Stomach smooth muscle (tissue), 2 donors: Measurements from ENCODE around the gene USH2A.
"Not testable (repeated sequence)": the region's sequence is repeated elsewhere in the genome, so short reads cannot be mapped to it uniquely, and the experiment has no call there.

ENCODE experiments used
- H3K27ac ChIP-seq: one replicate; pipeline ENCODE4 v1.7.0; 2013; ENCODE audit warnings: mild to moderate bottlenecking, low read length, inconsistent platforms
- H3K27me3 ChIP-seq, 2 donors: one replicate each; pipeline ENCODE4 v1.7.0; 2013; ENCODE audit warnings: low read length in 2 of 2; ENCODE audit not compliant: insufficient read depth in 2 of 2, control insufficient read depth in 1 of 2
- H3K36me3 ChIP-seq, 2 donors: one replicate each; pipeline ENCODE4 v1.7.0; 2013; ENCODE audit warnings: low read length in 2 of 2; ENCODE audit not compliant: control insufficient read depth in 2 of 2, insufficient read depth in 2 of 2
- H3K4me1 ChIP-seq: one replicate; pipeline ENCODE4 v1.7.0; 2013; ENCODE audit warnings: low read length; ENCODE audit not compliant: control insufficient read depth, insufficient read depth
- H3K4me3 ChIP-seq, 2 donors: one replicate each; pipeline ENCODE4 v1.7.0; 2013; ENCODE audit warnings: low read length in 2 of 2
- H3K9ac ChIP-seq, 2 donors: one replicate each; pipeline ENCODE4 v1.7.0; 2013; ENCODE audit warnings: low read length in 2 of 2, mild to moderate bottlenecking in 1 of 2
- H3K9me3 ChIP-seq, 2 donors: one replicate each; pipeline ENCODE4 v1.7.0; 2013; ENCODE audit warnings: low read length in 2 of 2; ENCODE audit not compliant: control insufficient read depth in 2 of 2
- donor health status: healthy.
- donor health status: Pancreatic carcinoma.

USH2A gene

DNA sequence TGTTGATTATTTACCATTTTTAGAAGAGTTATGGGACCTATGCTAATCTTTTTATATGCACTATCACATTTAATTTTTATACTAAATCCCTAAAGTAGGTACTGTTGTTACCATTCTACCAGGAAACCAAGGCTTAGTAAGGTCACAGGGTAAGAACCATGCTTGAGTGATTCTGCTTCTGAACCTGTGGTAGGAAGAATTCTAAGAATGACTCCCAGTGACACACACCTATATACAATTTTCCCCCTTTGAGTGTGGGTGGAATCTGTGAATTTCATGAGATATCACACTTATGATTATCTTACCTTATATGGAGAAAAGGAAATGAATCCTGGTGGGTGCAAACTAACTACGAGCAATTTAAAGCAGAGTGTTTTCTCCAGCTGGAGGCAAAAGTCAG is 391.0 kb downstream of the USH2A start:
- no peak overlapping the region for H3K9ac ChIP-seq
- H3K27me3 ChIP-seq: no peaks in the 10 kb centered on the region
- H3K36me3 ChIP-seq: no peaks in the 10 kb centered on the region
- H3K4me3 ChIP-seq: no peak overlapping the region
- no peaks in the 10 kb centered on the region for H3K9me3 ChIP-seq
- H3K27ac ChIP-seq: no peak overlapping the region
- H3K4me1 ChIP-seq: no peaks in the 10 kb centered on the region

DNA sequence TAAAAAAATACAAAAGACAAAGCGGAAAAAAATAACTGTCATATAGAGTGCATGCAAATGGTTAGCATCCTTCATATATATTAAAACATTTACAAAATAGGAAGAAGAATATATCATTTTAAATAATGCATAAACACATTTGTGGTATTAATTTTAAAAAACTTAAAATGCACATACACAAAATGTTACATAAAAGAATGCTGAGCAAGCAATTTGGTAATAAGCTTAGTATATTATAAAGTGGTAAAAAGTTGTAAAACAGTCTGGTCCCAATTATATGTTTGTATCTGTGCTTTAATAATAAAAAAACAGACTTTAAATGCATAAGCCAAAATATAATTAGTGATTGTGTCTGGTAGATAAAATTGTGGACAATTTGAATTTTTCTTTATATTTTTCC is 394.6 kb downstream of the USH2A start:
- Histone ChIP-seq H3K9me3 (no peaks in the 10 kb centered on the region), H3K4me1 (no peaks in the 10 kb centered on the region), H3K27me3 (no peaks in the 10 kb centered on the region), H3K9ac (no peak overlapping the region), H3K4me3 (no peak overlapping the region), H3K27ac (no peak overlapping the region), H3K36me3 (no peaks in the 10 kb centered on the region)

DNA sequence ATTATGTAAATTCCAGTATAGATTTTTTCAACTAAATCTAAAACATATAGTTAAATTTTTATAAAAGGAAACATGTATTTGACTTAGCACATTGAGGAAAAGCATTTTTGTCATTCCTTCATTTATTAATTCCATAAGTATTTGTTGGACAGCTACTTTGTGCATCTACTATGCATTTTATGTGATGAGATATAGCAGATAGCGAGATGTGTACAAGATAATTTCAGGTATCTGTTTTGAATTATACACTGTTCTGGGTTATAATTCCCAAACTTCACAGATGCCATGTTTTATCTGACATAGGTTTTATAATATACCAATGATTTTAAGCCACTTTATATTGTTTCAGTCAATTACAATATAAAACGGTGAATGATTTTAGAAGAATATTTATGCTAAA is 398.7 kb downstream of the USH2A start:
- Histone ChIP-seq H3K27ac (no peak overlapping the region), H3K9me3 (no peaks in the 10 kb centered on the region), H3K4me1 (no peaks in the 10 kb centered on the region), H3K36me3 (no peaks in the 10 kb centered on the region), H3K4me3 (no peak overlapping the region), H3K9ac (no peak overlapping the region), H3K27me3 (no peaks in the 10 kb centered on the region)

DNA sequence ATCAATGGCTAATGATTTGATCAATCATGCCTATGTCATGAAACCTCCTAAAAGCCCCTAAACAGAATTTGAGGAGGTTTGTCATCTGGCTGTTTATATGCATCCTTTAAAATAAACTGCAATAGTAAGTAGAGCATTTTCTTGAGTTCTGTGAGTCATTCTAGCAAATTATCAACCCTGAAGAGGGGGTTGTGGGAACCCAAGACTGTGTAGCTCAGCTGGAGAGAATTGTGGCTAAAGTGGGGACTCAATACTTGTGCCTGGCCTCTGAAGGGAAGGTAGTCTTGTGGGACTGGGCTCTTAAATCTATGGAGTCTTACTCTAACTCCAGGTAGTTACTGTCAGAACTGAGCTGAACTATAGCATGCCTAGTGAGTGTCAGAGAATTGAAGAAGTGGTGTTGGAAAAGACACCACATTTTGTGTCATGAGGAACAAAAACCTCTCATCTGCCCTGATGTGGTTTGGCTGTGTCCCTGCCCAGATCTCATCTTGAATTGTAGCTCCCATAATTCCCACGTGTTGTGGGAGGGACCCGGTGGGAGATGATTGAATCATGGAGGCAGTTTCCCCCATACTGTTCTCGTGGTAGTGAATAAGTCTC is 402.4 kb downstream of the USH2A start:
- Histone ChIP-seq H3K27me3 (no peaks in the 10 kb centered on the region), H3K36me3 (no peaks in the 10 kb centered on the region), H3K4me3 (no peak overlapping the region)

DNA sequence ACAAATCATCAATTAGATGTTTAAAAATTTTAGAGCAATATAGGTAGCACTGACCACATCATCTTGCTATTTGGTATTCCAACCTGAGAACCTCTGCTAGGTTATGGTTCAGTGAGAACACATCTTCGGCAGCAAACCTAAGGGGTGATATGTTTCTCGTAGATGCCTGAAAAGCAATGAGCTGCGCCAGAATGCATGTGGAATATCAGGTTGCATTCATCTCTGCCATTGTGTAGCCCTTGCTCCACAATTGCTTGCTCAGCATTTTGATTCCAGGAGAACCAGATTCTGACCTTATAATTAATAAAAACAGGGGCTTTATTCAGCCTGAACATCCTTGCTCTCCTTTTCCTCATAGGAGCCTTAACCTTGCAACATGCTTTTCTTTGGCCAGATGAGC is 408.1 kb downstream of the USH2A start:
- no peaks in the 10 kb centered on the region for H3K4me1 ChIP-seq
- no peak overlapping the region for H3K9ac ChIP-seq
- H3K27me3 ChIP-seq: no peaks in the 10 kb centered on the region
- no peaks in the 10 kb centered on the region for H3K36me3 ChIP-seq
- no peak overlapping the region for H3K4me3 ChIP-seq
- no peak overlapping the region for H3K27ac ChIP-seq
- H3K9me3 ChIP-seq: no peaks in the 10 kb centered on the region

More for the DNA sequence above, 402.4 kb downstream of the USH2A start:
- Histone ChIP-seq H3K9me3 (no peaks in the 10 kb centered on the region), H3K4me1 (no peaks in the 10 kb centered on the region), H3K27ac (no peak overlapping the region), H3K9ac (no peak overlapping the region)

DNA sequence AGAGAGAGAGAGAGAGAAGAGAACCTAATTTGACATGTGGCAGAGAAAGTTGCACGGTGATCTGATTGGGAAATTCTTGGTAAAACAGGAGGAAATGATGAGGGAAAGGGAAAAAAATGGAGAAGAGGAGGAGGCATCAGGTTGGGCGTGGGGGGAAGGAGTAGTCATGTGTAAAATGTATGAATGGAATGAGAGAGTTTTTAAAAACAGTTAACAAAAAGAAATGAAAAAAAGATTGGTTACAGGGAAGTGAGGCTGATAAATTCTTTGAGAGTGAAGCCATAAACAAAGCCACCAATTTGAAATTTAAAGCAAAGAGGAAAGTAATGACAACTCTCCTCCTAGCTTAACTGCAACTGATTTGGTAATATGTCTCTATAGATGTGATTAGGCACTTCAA is 409.2 kb downstream of the USH2A start:
- no peak overlapping the region for H3K9ac ChIP-seq
- H3K27ac ChIP-seq: no peak overlapping the region
- no peak overlapping the region for H3K4me3 ChIP-seq

DNA sequence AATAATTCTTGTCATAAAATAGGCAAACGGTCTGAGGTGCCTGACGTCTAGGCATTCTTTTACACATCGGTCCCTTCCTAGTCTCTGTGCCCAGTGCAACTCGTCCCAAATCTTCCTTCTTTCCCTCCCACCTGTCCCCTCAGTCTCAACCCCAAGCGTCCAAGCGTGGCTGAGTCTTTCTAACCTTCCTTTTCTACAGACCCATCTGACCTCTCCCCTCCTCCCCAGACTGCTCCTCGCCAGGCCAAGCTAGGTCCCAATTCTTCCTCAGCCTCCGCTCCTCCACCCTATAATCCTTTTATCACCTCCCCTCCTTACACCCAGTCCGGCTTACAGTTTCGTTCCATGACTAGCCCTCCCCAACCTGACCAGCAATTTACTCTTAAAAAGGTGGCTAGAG is 413.8 kb downstream of the USH2A start:
- H3K27me3 ChIP-seq, H3K36me3 ChIP-seq: not testable (repeated sequence)

More for the DNA sequence above, 409.2 kb downstream of the USH2A start:
- Histone ChIP-seq H3K27me3 (no peaks in the 10 kb centered on the region), H3K9me3 (no peaks in the 10 kb centered on the region), H3K36me3 (no peaks in the 10 kb centered on the region), H3K4me1 (no peaks in the 10 kb centered on the region)

DNA sequence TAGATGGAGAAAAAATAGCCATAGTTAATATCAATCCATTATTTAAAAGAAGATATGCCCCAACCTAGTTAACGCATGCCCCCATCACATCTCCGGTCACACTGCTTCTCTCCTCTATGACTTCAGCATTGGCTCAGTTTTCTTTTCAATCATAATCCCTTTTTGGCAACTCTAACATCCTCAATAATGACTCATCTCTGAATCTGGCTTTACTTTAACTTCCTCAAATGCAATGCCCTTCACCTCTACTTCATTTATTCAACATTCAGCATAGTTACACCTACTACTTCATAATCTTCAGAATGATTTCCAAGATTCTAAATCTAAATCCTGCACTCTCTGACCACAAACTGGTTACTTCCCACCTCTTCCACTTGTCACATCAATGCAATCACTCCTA is 417.3 kb downstream of the USH2A start:
- no peaks in the 10 kb centered on the region for H3K9me3 ChIP-seq
- H3K27me3 ChIP-seq: no peaks in the 10 kb centered on the region
- no peak overlapping the region for H3K27ac ChIP-seq
- no peaks in the 10 kb centered on the region for H3K4me1 ChIP-seq
- no peaks in the 10 kb centered on the region for H3K36me3 ChIP-seq
- no peak overlapping the region for H3K4me3 ChIP-seq
- H3K9ac ChIP-seq: no peak overlapping the region

More for the DNA sequence above, 413.8 kb downstream of the USH2A start:
- H3K4me3 ChIP-seq, H3K4me1 ChIP-seq, H3K9ac ChIP-seq, H3K9me3 ChIP-seq, H3K27ac ChIP-seq: not testable (repeated sequence)

DNA sequence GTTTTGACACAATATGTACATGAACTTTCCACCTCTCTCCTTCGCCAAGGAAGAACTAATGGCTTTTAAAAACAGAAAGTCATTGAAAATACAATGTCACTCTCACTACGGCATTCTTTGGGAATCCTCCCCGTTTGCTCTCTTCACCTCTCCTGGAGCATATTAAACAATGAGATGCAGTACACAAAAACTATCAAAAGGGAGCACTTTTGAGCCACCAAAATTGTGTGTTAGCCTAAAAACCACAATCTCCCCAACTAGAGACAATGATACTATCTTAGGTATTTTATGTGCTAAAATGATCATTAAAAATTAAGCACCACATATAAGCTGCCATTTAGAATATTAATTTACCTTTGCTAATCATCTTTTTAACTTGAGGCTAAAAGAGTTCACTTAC is 430.6 kb downstream of the USH2A start:
- Histone ChIP-seq H3K36me3 (no peaks in the 10 kb centered on the region), H3K4me1 (no peaks in the 10 kb centered on the region), H3K27me3 (no peaks in the 10 kb centered on the region), H3K27ac (no peak overlapping the region), H3K4me3 (no peak overlapping the region), H3K9me3 (no peaks in the 10 kb centered on the region), H3K9ac (no peak overlapping the region)

DNA sequence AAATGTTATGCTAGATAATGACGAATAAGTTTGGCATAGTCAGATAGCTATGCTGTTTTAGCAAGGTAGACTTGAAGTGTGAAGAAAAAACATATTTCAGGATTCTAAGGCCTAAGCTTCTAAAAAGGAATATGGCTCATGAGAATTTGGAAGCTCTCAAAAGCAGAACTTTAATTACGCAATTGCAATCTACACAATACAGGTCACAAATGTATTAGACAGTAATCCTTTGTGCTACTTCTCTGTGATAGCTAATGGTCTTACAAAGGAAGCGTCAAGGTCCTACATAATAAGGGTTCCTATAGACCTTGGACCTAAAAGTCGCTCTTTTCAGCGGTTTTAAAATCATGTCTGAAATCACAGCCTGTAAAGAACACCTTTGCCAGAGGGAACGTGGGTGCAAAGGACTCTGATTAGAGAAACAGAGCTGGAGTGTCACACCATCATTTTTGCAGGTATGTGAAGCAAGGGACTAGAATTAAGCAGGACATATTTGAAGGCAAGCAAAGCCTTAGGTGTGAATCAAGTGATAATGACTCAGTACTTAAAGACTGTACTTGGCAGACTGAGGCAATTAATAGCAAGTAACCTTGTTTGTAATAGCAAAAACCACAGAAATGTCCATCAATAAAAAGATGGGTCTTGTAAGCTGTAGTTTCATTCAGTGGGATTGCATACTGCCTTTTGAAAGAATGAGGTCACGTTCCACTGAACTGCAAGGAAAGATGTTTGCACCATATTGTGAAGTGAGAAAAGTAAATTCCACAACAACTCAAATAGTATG is 436.0 kb downstream of the USH2A start:
- Histone ChIP-seq H3K27ac (no peak overlapping the region), H3K27me3 (no peaks in the 10 kb centered on the region), H3K9ac (no peak overlapping the region), H3K4me3 (no peak overlapping the region), H3K4me1 (no peaks in the 10 kb centered on the region), H3K36me3 (no peaks in the 10 kb centered on the region), H3K9me3 (no peaks in the 10 kb centered on the region)

DNA sequence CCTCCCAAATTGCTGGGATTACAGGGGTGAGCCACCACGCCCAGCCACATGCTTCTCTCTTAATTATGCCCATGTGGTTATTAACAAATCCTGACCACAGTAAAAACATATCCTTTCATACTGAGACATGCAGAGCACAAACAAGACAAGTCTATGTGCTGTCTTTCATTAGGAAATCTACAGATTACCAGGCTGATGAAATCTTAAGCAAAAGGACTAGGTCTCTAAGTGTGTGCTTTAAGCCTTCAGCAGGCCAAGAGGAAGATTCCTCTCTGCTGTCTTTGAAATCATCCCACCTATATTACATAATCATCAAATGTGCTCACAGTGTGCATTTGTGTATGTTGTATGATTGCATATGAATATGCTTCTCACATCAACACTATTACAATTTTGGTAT is 436.8 kb downstream of the USH2A start:
- no peak overlapping the region for H3K9ac ChIP-seq
- H3K36me3 ChIP-seq: no peaks in the 10 kb centered on the region
- no peak overlapping the region for H3K27ac ChIP-seq
- H3K27me3 ChIP-seq: no peaks in the 10 kb centered on the region
- no peaks in the 10 kb centered on the region for H3K9me3 ChIP-seq
- no peaks in the 10 kb centered on the region for H3K4me1 ChIP-seq
- H3K4me3 ChIP-seq: no peak overlapping the region
